CD4-positive, CD25-positive, alpha-beta regulatory T cell (primary cell): Measurements from ENCODE around the gene ZSCAN4. TPM values are rescaled to one million over a fixed set of nuclear protein-coding genes. Genes with fewer than 3 reads are reported as not detected.

Experiments
- ATAC-seq, 2 donors: fragments of 150-1000 bp; cut with Tn5 transposase; one replicate each; pipeline ENCODE4 v1.10.0; 2021; ENCODE audit warnings: low read depth in 2 of 2, moderate number of reproducible peaks in 2 of 2, moderate library complexity in 1 of 2
- DNase-seq, 3 donors: peaks; one replicate each; pipeline versions ENCODE4 v3.0.0 to v3.0.0-alpha.2; 2012 to 2022; ENCODE audit warnings: mixed read lengths in 1 of 3
- H3K27ac ChIP-seq: one replicate; pipeline ENCODE4 v1.7.0; 2013; ENCODE audit warnings: mild to moderate bottlenecking, low read length; ENCODE audit not compliant: insufficient read depth, poor library complexity, severe bottlenecking
- H3K27me3 ChIP-seq: one replicate; pipeline ENCODE4 v1.7.0; 2013; ENCODE audit warnings: low read length; ENCODE audit not compliant: control insufficient read depth, insufficient read depth
- H3K36me3 ChIP-seq: one replicate; pipeline ENCODE4 v1.7.0; 2013; ENCODE audit warnings: mild to moderate bottlenecking, low read length, moderate library complexity; ENCODE audit not compliant: control insufficient read depth, insufficient read depth
- H3K4me1 ChIP-seq: 2 replicates; pipeline ENCODE4 v1.7.0; 2013; ENCODE audit warnings: mild to moderate bottlenecking, low read length; ENCODE audit not compliant: insufficient read depth, control insufficient read depth, poor library complexity, severe bottlenecking
- H3K4me3 ChIP-seq: one replicate; pipeline ENCODE4 v1.7.0; 2013; ENCODE audit warnings: low read depth, mild to moderate bottlenecking, low read length, moderate library complexity
- H3K9me3 ChIP-seq, 2 experiments: 1 replicate in 1 of 2; 2 replicates in 1 of 2; pipeline ENCODE4 v1.7.0; 2013; ENCODE audit warnings: low read length in 2 of 2, mild to moderate bottlenecking in 1 of 2, moderate library complexity in 1 of 2; ENCODE audit not compliant: control insufficient read depth in 2 of 2
- H3K27ac Mint-ChIP-seq, 3 donors: one replicate each; pipeline ENCODE4 v1.8.0; 2020 to 2022; ENCODE audit warnings: mild to moderate bottlenecking in 3 of 3, mixed read lengths in 3 of 3, moderate library complexity in 2 of 3
- H3K27me3 Mint-ChIP-seq: one replicate; pipeline ENCODE4 v1.8.0; 2022; ENCODE audit warnings: mild to moderate bottlenecking, mixed read lengths
- H3K36me3 Mint-ChIP-seq: one replicate; pipeline ENCODE4 v1.8.0; 2020; ENCODE audit warnings: mixed read lengths
- H3K4me1 Mint-ChIP-seq, 4 donors: one replicate each; pipeline ENCODE4 v1.8.0; 2020 to 2022; ENCODE audit warnings: mixed read lengths in 4 of 4, mild to moderate bottlenecking in 1 of 4
- H3K4me3 Mint-ChIP-seq, 4 donors: one replicate each; pipeline ENCODE4 v1.8.0; 2020 to 2022; ENCODE audit warnings: mild to moderate bottlenecking in 4 of 4, mixed read lengths in 4 of 4, moderate library complexity in 3 of 4
- H3K9me3 Mint-ChIP-seq, 7 donors: one replicate each; pipeline ENCODE4 v1.8.0; 2020 to 2022; ENCODE audit warnings: mixed read lengths in 7 of 7, mild to moderate bottlenecking in 3 of 7, moderate library complexity in 2 of 7
- polyA plus RNA-seq, 4 donors: library from polyadenylated mRNA; unstranded; fragments of 300-500 nt; fragmentation: Illumina TruSeq; gene quantifications; one replicate each; pipeline ENCODE4 v1.2.3, GENCODE V29; 2021
- total RNA-seq: library from RNA; stranded (reverse); gene quantifications from one replicate; pipeline ENCODE4 v1.2.3, GENCODE V29; 2022

ZSCAN4 gene
- total and polyA plus RNA-seq, 5 donors from 2014 or later = not detected

DNA sequence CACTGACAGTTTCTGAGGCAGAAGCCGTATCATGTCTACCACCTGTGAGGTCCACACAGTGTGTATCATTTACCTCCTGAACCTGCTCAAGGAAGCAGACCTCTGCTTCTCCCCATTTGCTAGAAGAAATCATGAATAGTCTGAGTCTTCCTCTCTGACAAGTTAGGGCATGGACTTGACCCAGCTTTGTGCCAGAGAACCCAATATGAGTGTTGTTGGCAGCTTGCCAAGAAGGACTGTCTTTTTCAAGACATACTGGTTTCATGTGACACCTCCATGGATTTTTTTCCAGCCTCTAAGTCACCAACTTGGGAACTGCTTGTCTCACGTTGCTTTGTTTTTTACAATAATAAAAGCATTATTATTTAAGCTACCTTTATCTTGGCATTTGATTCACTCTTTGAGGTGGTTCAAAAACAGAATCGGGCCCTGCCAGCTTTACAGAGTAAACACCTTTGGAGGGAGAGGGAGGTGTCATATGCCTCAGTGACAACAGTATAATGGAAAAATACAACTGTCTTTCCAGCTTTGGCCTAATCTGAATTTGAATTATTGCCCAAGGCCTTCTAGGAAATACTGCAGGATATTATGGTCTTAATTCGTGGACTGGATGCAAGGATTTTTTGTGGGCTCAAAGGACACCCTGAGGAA is 26.2 kb upstream of the ZSCAN4 start:
- no peak overlapping the region for H3K27ac Mint-ChIP-seq
- DNase-seq = no peak
- peaks cover 0 to 8% (median 0%) of the 10 kb centered on the region in 4 donors for H3K4me1 Mint-ChIP-seq
- no peak overlapping the region for H3K4me3 ChIP-seq
- no peaks in the 10 kb centered on the region for H3K27me3 ChIP-seq
- H3K36me3 ChIP-seq = peaks cover 50% of the 10 kb centered on the region
- no peaks in the 10 kb centered on the region for H3K27me3 Mint-ChIP-seq
- ATAC-seq = no peak
- peaks cover 76 to 88% of the 10 kb centered on the region in 2 experiments for H3K9me3 ChIP-seq
- H3K27ac ChIP-seq = no peak overlapping the region
- peaks cover 10 to 76% (median 45%) of the 10 kb centered on the region in 7 donors for H3K9me3 Mint-ChIP-seq
- H3K4me3 Mint-ChIP-seq = no peak overlapping the region
- peaks cover 49% of the 10 kb centered on the region for H3K36me3 Mint-ChIP-seq
- no peaks in the 10 kb centered on the region for H3K4me1 ChIP-seq

- DNase-seq = no peak
- Histone ChIP-seq H3K9me3 (peaks cover 77 to 88% of the 10 kb centered on the region in 2 experiments), H3K27ac (no peak overlapping the region), H3K36me3 (peaks cover 37% of the 10 kb centered on the region), H3K4me1 (no peaks in the 10 kb centered on the region), H3K4me3 (no peak overlapping the region), H3K27me3 (no peaks in the 10 kb centered on the region)
- Mint-ChIP-seq H3K27ac (peak overlapping the region in 1 of 3 donors; percentile 63), H3K36me3 (peaks cover 44% of the 10 kb centered on the region), H3K4me3 (no peak overlapping the region), H3K27me3 (no peaks in the 10 kb centered on the region), H3K9me3 (peaks cover 11 to 73% (median 41%) of the 10 kb centered on the region in 7 donors), H3K4me1 (peaks cover 0 to 1% (median 0%) of the 10 kb centered on the region in 4 donors)
- no peak for ATAC-seq
Observed at GRCh38 chr19:57643734-57644133, 25.0 kb upstream of the ZSCAN4 start.

GRCh38 chr19:57648331-57649003 is 20.3 kb upstream of the ZSCAN4 start:
- Mint-ChIP-seq H3K27ac (no peak overlapping the region), H3K9me3 (peaks cover 7 to 57% (median 17%) of the 10 kb centered on the region in 7 donors), H3K4me3 (no peak overlapping the region), H3K27me3 (no peaks in the 10 kb centered on the region), H3K36me3 (peaks cover 8% of the 10 kb centered on the region), H3K4me1 (peaks cover 0 to 15% (median 3%) of the 10 kb centered on the region in 4 donors)
- DNase-seq (no peak), ATAC-seq (no peak)
- Histone ChIP-seq H3K27ac (no peak overlapping the region), H3K4me1 (no peaks in the 10 kb centered on the region), H3K27me3 (no peaks in the 10 kb centered on the region), H3K36me3 (no peaks in the 10 kb centered on the region), H3K4me3 (no peak overlapping the region), H3K9me3 (peaks cover 43 to 62% of the 10 kb centered on the region in 2 experiments)

- no peaks in the 10 kb centered on the region for H3K36me3 ChIP-seq
- DNase-seq (no peak), ATAC-seq (no peak)
- H3K9me3 ChIP-seq = peaks cover 32 to 54% of the 10 kb centered on the region in 2 experiments
- H3K27ac ChIP-seq = no peak overlapping the region
- H3K27me3 Mint-ChIP-seq = no peaks in the 10 kb centered on the region
- peaks cover 6 to 70% (median 26%) of the 10 kb centered on the region in 7 donors for H3K9me3 Mint-ChIP-seq
- peaks cover 2% of the 10 kb centered on the region for H3K27me3 ChIP-seq
- H3K4me1 Mint-ChIP-seq = peaks cover 0 to 15% (median 3%) of the 10 kb centered on the region in 4 donors
- peaks cover 24% of the 10 kb centered on the region for H3K36me3 Mint-ChIP-seq
- H3K27ac Mint-ChIP-seq = no peak overlapping the region
- peak overlapping the region in 2 of 4 donors; percentile 62 to 63 for H3K4me3 Mint-ChIP-seq
- no peaks in the 10 kb centered on the region for H3K4me1 ChIP-seq
- H3K4me3 ChIP-seq = no peak overlapping the region
Observed at GRCh38 chr19:57651654-57651996, 17.1 kb upstream of the ZSCAN4 start.

- peaks cover 20% of the 10 kb centered on the region for H3K36me3 Mint-ChIP-seq
- no peak for ATAC-seq
Observed at GRCh38 chr19:57653689-57654088, 15.0 kb upstream of the ZSCAN4 start.

DNA sequence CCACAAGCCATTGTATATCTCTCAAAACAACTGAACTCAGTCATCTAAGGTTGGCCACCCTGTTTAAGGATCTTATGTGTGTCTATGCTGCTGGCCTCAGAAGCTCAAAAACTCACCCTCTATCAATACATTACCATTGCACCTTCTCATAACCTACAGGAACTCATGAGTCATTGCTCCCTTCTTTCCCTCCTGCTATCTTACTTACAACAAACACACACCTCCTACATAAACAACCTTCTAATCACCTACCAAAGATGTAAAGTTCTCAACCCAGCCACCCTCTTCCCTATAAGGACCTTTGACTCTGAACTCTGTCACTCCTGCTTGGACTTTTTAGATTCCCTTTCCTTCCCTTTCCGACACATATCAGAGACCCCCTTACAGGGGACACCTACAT is 13.3 kb upstream of the ZSCAN4 start:
- Mint-ChIP-seq H3K27me3 (no peaks in the 10 kb centered on the region), H3K9me3 (peaks cover 6 to 53% (median 26%) of the 10 kb centered on the region in 7 donors), H3K27ac (no peak overlapping the region), H3K4me3 (no peak overlapping the region), H3K4me1 (peaks cover 0 to 15% (median 6%) of the 10 kb centered on the region in 4 donors), H3K36me3 (peaks cover 20% of the 10 kb centered on the region)
- peaks cover 15 to 29% of the 10 kb centered on the region in 2 experiments for H3K9me3 ChIP-seq
- no peak overlapping the region for H3K4me3 ChIP-seq
- H3K4me1 ChIP-seq = no peaks in the 10 kb centered on the region
- H3K27ac ChIP-seq = no peak overlapping the region
- ATAC-seq = no peak
- H3K36me3 ChIP-seq = no peaks in the 10 kb centered on the region
- no peak for DNase-seq
- H3K27me3 ChIP-seq = peaks cover 2% of the 10 kb centered on the region

More at GRCh38 chr19:57653689-57654088, 15.0 kb upstream of the ZSCAN4 start:
- Histone ChIP-seq H3K9me3 (peaks cover 18 to 33% of the 10 kb centered on the region in 2 experiments), H3K4me1 (no peaks in the 10 kb centered on the region), H3K27me3 (peaks cover 2% of the 10 kb centered on the region), H3K36me3 (no peaks in the 10 kb centered on the region), H3K4me3 (no peak overlapping the region), H3K27ac (no peak overlapping the region)
- no peak for DNase-seq
- Mint-ChIP-seq H3K4me1 (peaks cover 0 to 15% (median 3%) of the 10 kb centered on the region in 4 donors), H3K9me3 (peaks cover 6 to 60% (median 28%) of the 10 kb centered on the region in 7 donors), H3K27ac (no peak overlapping the region), H3K4me3 (no peak overlapping the region), H3K27me3 (no peaks in the 10 kb centered on the region)

GRCh38 chr19:57656346-57656745 is 12.4 kb upstream of the ZSCAN4 start:
- Histone ChIP-seq H3K4me3 (no peak overlapping the region), H3K9me3 (peaks cover 15 to 27% of the 10 kb centered on the region in 2 experiments), H3K36me3 (no peaks in the 10 kb centered on the region), H3K27me3 (peaks cover 2% of the 10 kb centered on the region), H3K4me1 (no peaks in the 10 kb centered on the region), H3K27ac (no peak overlapping the region)
- peak overlapping the region in 1 of 4 donors; percentile 17 for H3K4me3 Mint-ChIP-seq
- ATAC-seq = no peak
- H3K27me3 Mint-ChIP-seq = peaks cover 7% of the 10 kb centered on the region
- H3K4me1 Mint-ChIP-seq = peaks cover 0 to 14% (median 6%) of the 10 kb centered on the region in 4 donors
- DNase-seq = no peak
- H3K27ac Mint-ChIP-seq = no peak overlapping the region
- H3K36me3 Mint-ChIP-seq = peaks cover 20% of the 10 kb centered on the region
- peaks cover 6 to 51% (median 25%) of the 10 kb centered on the region in 7 donors for H3K9me3 Mint-ChIP-seq
